ENCODE data around the gene FBXL7. TPM values are rescaled to one million over a fixed set of nuclear protein-coding genes. Genes with fewer than 3 reads are reported as not detected.

The FBXL7 gene
- total RNA-seq, 2 donors from 2014 or later = 21.1 to 31.7 TPM

DNA sequence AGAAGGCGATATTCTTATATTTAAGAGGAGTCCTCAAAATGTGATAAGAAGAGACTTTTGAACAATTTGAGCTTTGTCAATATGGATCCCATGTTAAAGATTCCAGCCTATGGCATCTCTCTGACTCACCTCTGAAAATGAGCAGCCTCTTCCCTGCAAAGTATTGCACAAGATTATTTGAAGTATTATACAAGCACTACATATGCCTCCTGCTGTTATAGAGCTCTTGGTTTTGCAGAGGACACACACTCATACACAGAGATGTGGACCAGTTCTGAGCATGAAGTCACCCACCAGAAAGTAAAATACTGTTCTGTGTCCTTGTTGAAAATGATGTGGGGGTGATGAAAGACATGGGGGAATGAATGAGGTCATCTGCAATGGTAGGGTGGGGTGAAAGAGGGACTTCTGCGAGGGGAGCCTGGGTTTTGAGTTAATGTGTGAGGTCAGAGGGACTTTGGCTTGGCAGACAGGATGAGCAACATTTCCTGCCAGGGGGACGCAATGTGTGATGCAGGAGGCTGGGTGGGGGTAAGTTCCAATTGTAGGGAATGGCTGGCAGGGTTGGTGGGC is 25.8 kb downstream of the FBXL7 start:
- H3K4me3 ChIP-seq = no peak overlapping the region
- TF ChIP-seq, protein P1, sequence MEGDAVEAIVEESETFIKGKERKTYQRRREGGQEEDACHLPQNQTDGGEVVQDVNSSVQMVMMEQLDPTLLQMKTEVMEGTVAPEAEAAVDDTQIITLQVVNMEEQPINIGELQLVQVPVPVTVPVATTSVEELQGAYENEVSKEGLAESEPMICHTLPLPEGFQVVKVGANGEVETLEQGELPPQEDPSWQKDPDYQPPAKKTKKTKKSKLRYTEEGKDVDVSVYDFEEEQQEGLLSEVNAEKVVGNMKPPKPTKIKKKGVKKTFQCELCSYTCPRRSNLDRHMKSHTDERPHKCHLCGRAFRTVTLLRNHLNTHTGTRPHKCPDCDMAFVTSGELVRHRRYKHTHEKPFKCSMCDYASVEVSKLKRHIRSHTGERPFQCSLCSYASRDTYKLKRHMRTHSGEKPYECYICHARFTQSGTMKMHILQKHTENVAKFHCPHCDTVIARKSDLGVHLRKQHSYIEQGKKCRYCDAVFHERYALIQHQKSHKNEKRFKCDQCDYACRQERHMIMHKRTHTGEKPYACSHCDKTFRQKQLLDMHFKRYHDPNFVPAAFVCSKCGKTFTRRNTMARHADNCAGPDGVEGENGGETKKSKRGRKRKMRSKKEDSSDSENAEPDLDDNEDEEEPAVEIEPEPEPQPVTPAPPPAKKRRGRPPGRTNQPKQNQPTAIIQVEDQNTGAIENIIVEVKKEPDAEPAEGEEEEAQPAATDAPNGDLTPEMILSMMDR (IDR thresholded peaks at IDR 0.05) = no peak
- no peaks in the 10 kb centered on the region for H3K9me3 ChIP-seq
- ATAC-seq (ENCODE audit: insufficient number of reproducible peaks, low FRiP score, low read depth) (no peak), DNase-seq (ENCODE audit: low spot score) (no peak)
- H3K27ac ChIP-seq = no peak overlapping the region
- H3K4me1 ChIP-seq (ENCODE audit: control insufficient read depth in 1 of 2, low read depth in 2 of 2) = peaks cover 0 to 6% of the 10 kb centered on the region in 2 donors
- no peaks in the 10 kb centered on the region for H3K36me3 ChIP-seq
- H3K27me3 ChIP-seq (replicated peaks; ENCODE audit: insufficient read depth) = no peaks in the 10 kb centered on the region

DNA sequence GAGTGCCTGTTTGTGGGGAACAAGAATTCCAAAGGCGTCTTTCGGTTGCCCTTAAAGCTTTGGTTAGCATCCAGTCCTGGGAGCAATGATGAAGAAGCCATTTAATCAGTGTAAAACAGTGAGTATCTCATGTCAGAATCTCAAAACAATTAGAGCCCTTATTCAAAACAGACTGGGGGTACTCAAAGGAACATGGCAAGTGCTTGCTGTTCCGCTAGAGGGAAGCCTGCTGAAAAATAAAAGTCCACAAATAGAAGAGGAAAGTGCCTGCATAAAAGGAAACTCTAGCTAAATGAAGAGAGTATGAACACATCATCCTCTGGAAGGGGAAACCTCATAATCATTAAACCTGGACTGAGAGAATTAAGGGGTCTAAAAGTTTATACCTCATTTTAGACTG is 26.4 kb downstream of the FBXL7 start:
- DNase-seq (ENCODE audit: low spot score) = no peak
- no peaks in the 10 kb centered on the region for H3K36me3 ChIP-seq
- no peaks in the 10 kb centered on the region for H3K4me1 ChIP-seq (ENCODE audit: control insufficient read depth in 1 of 2, low read depth in 2 of 2)
- no peaks in the 10 kb centered on the region for H3K27me3 ChIP-seq (replicated peaks; ENCODE audit: insufficient read depth)
- no peak for ATAC-seq (ENCODE audit: insufficient number of reproducible peaks, low FRiP score, low read depth)
- no peak overlapping the region for H3K4me3 ChIP-seq
- no peaks in the 10 kb centered on the region for H3K9me3 ChIP-seq
- TF ChIP-seq, protein P1 (IDR thresholded peaks at IDR 0.05) = no peak
- H3K27ac ChIP-seq = no peak overlapping the region

DNA sequence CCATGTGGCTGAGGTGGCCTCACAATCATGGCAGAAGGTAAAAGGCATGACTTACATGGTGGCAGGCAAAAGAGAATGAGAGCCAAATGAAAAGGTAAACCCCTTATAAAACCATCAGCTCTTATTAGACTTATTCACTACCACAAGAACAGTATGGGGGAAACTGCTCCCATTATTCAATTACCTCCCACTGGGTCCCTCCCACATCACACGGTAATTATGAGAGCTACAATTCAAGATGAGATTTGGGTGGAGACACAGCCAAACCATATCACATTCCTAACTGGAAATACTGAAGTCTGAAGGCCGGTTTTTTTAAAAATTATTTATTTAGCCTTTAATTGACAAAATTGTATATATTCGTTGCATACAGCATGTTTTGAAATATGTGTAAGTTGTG is 28.5 kb downstream of the FBXL7 start:
- TF ChIP-seq, protein P1 (IDR thresholded peaks at IDR 0.05) = no peak
- Histone ChIP-seq H3K4me1 (ENCODE audit: control insufficient read depth in 1 of 2, low read depth in 2 of 2) (peaks cover 0 to 5% of the 10 kb centered on the region in 2 donors), H3K27ac (no peak overlapping the region), H3K27me3 (replicated peaks; ENCODE audit: insufficient read depth) (no peaks in the 10 kb centered on the region), H3K36me3 (no peaks in the 10 kb centered on the region), H3K4me3 (no peak overlapping the region), H3K9me3 (no peaks in the 10 kb centered on the region)
- no peak for DNase-seq (ENCODE audit: low spot score)
- no peak for ATAC-seq (ENCODE audit: insufficient number of reproducible peaks, low FRiP score, low read depth)

DNA sequence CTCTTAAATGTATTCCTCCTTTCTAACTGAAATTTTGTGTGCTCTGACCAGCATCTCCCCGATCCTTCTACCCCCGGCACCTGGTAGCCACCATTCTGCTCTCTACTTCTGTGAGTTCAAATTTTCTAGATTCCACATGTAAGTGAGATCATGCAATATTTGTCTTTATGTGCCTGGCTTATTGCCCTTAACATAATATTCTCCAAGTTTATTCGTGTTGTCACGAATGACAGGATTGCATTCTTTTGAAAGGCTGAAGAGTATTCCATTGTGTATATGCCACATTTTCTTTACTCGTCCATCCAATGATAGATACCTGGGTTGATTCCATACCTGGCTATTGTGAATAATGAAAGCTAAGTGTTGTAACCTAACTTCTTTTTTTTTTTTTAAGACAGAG is 29.0 kb downstream of the FBXL7 start:
- no peak overlapping the region for H3K27ac ChIP-seq
- H3K36me3 ChIP-seq = no peaks in the 10 kb centered on the region
- TF ChIP-seq, protein P1 (IDR thresholded peaks at IDR 0.05) = no peak
- no peaks in the 10 kb centered on the region for H3K27me3 ChIP-seq (replicated peaks; ENCODE audit: insufficient read depth)
- DNase-seq (ENCODE audit: low spot score) = no peak
- H3K4me3 ChIP-seq = no peak overlapping the region
- no peak for ATAC-seq (ENCODE audit: insufficient number of reproducible peaks, low FRiP score, low read depth)
- peaks cover 0 to 5% of the 10 kb centered on the region in 2 donors for H3K4me1 ChIP-seq (ENCODE audit: control insufficient read depth in 1 of 2, low read depth in 2 of 2)
- H3K9me3 ChIP-seq = no peaks in the 10 kb centered on the region

DNA sequence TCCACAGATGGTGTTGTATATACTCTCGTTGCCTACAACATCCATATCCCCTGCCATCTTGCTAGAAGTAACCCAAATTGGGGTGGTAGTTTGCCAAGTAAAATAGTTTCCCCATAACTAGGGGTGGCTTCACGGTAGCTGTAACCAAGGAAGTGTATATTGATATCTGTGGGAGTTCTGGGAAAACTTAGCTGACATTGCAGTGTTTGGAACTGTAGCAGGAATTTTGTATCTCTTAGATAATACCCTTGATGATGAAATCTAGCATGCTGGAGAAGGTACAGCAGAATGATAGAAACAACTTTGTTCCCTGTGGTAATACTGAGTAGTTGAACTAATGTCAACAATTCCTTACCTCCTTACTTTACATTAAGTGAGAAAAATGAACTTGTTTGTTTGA is 29.8 kb downstream of the FBXL7 start:
- DNase-seq (ENCODE audit: low spot score) = no peak
- no peak for ATAC-seq (ENCODE audit: insufficient number of reproducible peaks, low FRiP score, low read depth)
- H3K36me3 ChIP-seq = no peaks in the 10 kb centered on the region
- no peaks in the 10 kb centered on the region for H3K9me3 ChIP-seq
- H3K4me1 ChIP-seq (ENCODE audit: control insufficient read depth in 1 of 2, low read depth in 2 of 2) = peaks cover 0 to 5% of the 10 kb centered on the region in 2 donors
- no peak overlapping the region for H3K27ac ChIP-seq
- H3K4me3 ChIP-seq = no peak overlapping the region
- TF ChIP-seq, protein P1 (IDR thresholded peaks at IDR 0.05) = no peak
- H3K27me3 ChIP-seq (replicated peaks; ENCODE audit: insufficient read depth) = no peaks in the 10 kb centered on the region

Data from thoracic aorta (tissue), 2 donors.